Measurements from ENCODE around the gene IFNL2. TPM values are rescaled to one million over a fixed set of nuclear protein-coding genes. Genes with fewer than 3 reads are reported as not detected.

The IFNL2 gene
- total and polyA plus RNA-seq, 9 donors = not detected

- Histone ChIP-seq H3K27ac (no peak overlapping the region), H3K36me3 (no peaks in the 10 kb centered on the region), H3K9me3 (no peaks in the 10 kb centered on the region), H3K4me3 (no peak overlapping the region), H3K4me1 (ENCODE audit: insufficient read depth) (peaks cover 6% of the 10 kb centered on the region), H3K27me3 (no peaks in the 10 kb centered on the region)
- DNase-seq = no peak
- 87 to 97% (median 90%) methylated on average over 5 of the region's 5 CpGs for WGBS, 3 donors
- intact Hi-C loops (cut with DNase I) = no loop called here
- no peak for TF ChIP-seq CTCF (IDR thresholded peaks at IDR 0.05)
- no peak for TF ChIP-seq POLR2A (IDR thresholded peaks at IDR 0.05)
- TF ChIP-seq EP300 (IDR thresholded peaks at IDR 0.05) = no peak
Measured at GRCh38 chr19:39318071-39318470, 49.9 kb downstream of the IFNL2 start.

GRCh38 chr19:39318690-39319089 lies 50.5 kb downstream of the IFNL2 start:
- Histone ChIP-seq H3K4me1 (ENCODE audit: insufficient read depth) (peaks cover 6% of the 10 kb centered on the region), H3K27ac (no peak overlapping the region), H3K4me3 (no peak overlapping the region), H3K27me3 (no peaks in the 10 kb centered on the region), H3K9me3 (no peaks in the 10 kb centered on the region), H3K36me3 (no peaks in the 10 kb centered on the region)
- DNase-seq = no peak
- WGBS, 3 donors = 87 to 91% (median 88%) methylated on average over 4 of the region's 4 CpGs
- TF ChIP-seq POLR2A (IDR thresholded peaks at IDR 0.05) (no peak), EP300 (IDR thresholded peaks at IDR 0.05) (no peak), CTCF (IDR thresholded peaks at IDR 0.05) (no peak)
- intact Hi-C loops (cut with DNase I) = no loop called here

DNA sequence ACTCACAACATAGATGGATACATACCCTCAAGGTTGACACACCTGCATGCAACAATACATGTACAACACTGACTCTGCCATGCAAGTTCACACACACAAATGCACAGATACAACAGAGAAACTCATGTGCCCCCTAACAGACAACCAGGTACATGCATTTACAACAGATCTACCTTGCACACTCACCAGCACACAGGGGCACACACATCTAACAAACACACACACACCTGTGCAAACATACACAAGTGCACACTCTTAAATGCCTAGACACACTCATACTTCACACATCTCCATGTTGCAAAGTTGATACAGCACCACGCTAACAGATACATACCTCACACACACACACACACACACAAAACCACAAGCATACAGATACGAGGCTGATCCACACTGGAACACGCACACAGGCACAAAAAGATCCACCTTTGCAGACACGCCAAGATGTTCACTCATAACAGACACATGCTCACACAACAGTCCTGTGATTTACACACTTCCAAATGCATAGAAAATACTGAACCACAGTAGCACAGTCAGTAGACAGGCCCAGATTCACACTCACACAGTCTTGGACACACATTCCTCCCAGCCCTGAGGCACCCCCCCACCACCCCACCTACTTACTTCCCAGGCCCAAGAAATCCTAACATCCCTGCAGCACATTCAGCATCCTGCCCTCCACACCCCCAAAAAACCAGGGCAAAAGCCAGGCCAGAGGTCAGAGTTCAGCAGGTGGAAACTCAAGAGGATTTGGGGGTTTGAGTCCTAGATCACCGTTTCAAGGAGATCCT lies 51.1 kb downstream of the IFNL2 start:
- WGBS, 3 donors = 72 to 74% (median 74%) methylated on average over 5 of the region's 5 CpGs
- H3K27ac ChIP-seq = no peak overlapping the region
- TF ChIP-seq EP300 (IDR thresholded peaks at IDR 0.05) (no peak), POLR2A (IDR thresholded peaks at IDR 0.05) (no peak), CTCF (IDR thresholded peaks at IDR 0.05) (no peak)
- no peaks in the 10 kb centered on the region for H3K27me3 ChIP-seq
- peaks cover 6% of the 10 kb centered on the region for H3K4me1 ChIP-seq (ENCODE audit: insufficient read depth)
- H3K36me3 ChIP-seq = no peaks in the 10 kb centered on the region
- intact Hi-C loops (cut with DNase I) = no loop called here
- no peak overlapping the region for H3K4me3 ChIP-seq
- no peak for DNase-seq
- H3K9me3 ChIP-seq = no peaks in the 10 kb centered on the region

Other genes starting within 250 kb of the IFNL2 start
- gene FBXO27, start 235.8 kb upstream of the IFNL2 start, total RNA-seq = 10 to 100 TPM in 5 of 7 donors, 1 to 10 TPM in 2; 5.7 to 21.4 (median 19.1) TPM
- gene FBXO27, start 235.8 kb upstream of the IFNL2 start, polyA plus RNA-seq = 10 to 100 TPM in 1 of 2 donors, 1 to 10 TPM in 1; 6.4 to 14.7 TPM
- not detected for gene ACP7, start 184.0 kb upstream of the IFNL2 start, total RNA-seq
- gene ACP7, start 184.0 kb upstream of the IFNL2 start, polyA plus RNA-seq = not detected
- gene PAK4, start 142.6 kb upstream of the IFNL2 start, total RNA-seq = 10 to 100 TPM; 10.4 to 62.2 (median 35.4) TPM
- 10 to 100 TPM; 11.6 to 35.7 TPM for gene PAK4, start 142.6 kb upstream of the IFNL2 start, polyA plus RNA-seq
- gene NCCRP1, start 71.4 kb upstream of the IFNL2 start, total RNA-seq = 1 to 10 TPM in 1 of 7 donors, under 1 TPM in 2, not detected in 4; 0.20 to 4.4 (median 0.22) TPM
- gene NCCRP1, start 71.4 kb upstream of the IFNL2 start, polyA plus RNA-seq = under 1 TPM; 0.05 to 0.15 TPM
- 1 to 10 TPM in 2 of 7 donors, not detected in 5; 1.2 to 2.4 TPM for gene SYCN, start 64.1 kb upstream of the IFNL2 start, total RNA-seq
- not detected for gene SYCN, start 64.1 kb upstream of the IFNL2 start, polyA plus RNA-seq
- not detected for gene IFNL3, start 23.4 kb upstream of the IFNL2 start, total RNA-seq
- not detected for gene IFNL3, start 23.4 kb upstream of the IFNL2 start, polyA plus RNA-seq
- under 1 TPM in 2 of 7 donors, not detected in 5; 0.17 to 0.23 TPM for gene IFNL4, start 19.5 kb upstream of the IFNL2 start, total RNA-seq
- not detected for gene IFNL4, start 19.5 kb upstream of the IFNL2 start, polyA plus RNA-seq
- not detected for gene IFNL1, start 28.0 kb downstream of the IFNL2 start, total RNA-seq
- not detected for gene IFNL1, start 28.0 kb downstream of the IFNL2 start, polyA plus RNA-seq
- gene LRFN1, start 52.5 kb downstream of the IFNL2 start, total RNA-seq = 1 to 10 TPM in 4 of 7 donors, under 1 TPM in 3; 0.12 to 2.2 (median 1.2) TPM
- 1 to 10 TPM in 1 of 2 donors, under 1 TPM in 1; 0.40 to 1.2 TPM for gene LRFN1, start 52.5 kb downstream of the IFNL2 start, polyA plus RNA-seq
- 10 to 100 TPM in 3 of 7 donors, 1 to 10 TPM in 4; 5.6 to 21.9 (median 9.9) TPM for gene GMFG, start 67.6 kb downstream of the IFNL2 start, total RNA-seq
- 10 to 100 TPM; 20.5 to 39.7 TPM for gene GMFG, start 67.6 kb downstream of the IFNL2 start, polyA plus RNA-seq
- 100 to 1,000 TPM in 5 of 7 donors, 10 to 100 TPM in 2; 59.0 to 139 (median 110) TPM for gene SAMD4B, start 74.0 kb downstream of the IFNL2 start, total RNA-seq
- gene SAMD4B, start 74.0 kb downstream of the IFNL2 start, polyA plus RNA-seq = 100 to 1,000 TPM in 1 of 2 donors, 10 to 100 TPM in 1; 64.4 to 119 TPM
- gene PAF1, start 122.7 kb downstream of the IFNL2 start, total RNA-seq = 10 to 100 TPM; 31.0 to 60.2 (median 47.4) TPM
- gene PAF1, start 122.7 kb downstream of the IFNL2 start, polyA plus RNA-seq = 10 to 100 TPM; 52.7 to 78.1 TPM
- 10 to 100 TPM; 27.7 to 62.9 (median 59.9) TPM for gene MED29, start 123.0 kb downstream of the IFNL2 start, total RNA-seq
- 10 to 100 TPM; 43.5 to 48.8 TPM for gene MED29, start 123.0 kb downstream of the IFNL2 start, polyA plus RNA-seq
- 100 to 1,000 TPM in 6 of 7 donors, 10 to 100 TPM in 1; 78.1 to 995 (median 152) TPM for gene ZFP36, start 138.5 kb downstream of the IFNL2 start, total RNA-seq
- 100 to 1,000 TPM; 204 to 320 TPM for gene ZFP36, start 138.5 kb downstream of the IFNL2 start, polyA plus RNA-seq
- 10 to 100 TPM in 6 of 7 donors, 1 to 10 TPM in 1; 8.6 to 68.0 (median 33.9) TPM for gene PLEKHG2, start 144.3 kb downstream of the IFNL2 start, total RNA-seq
- gene PLEKHG2, start 144.3 kb downstream of the IFNL2 start, polyA plus RNA-seq = 10 to 100 TPM; 12.9 to 23.0 TPM
- gene RPS16, start 167.6 kb downstream of the IFNL2 start, total RNA-seq = 1,000 to 10,000 TPM; 3,321 to 5,287 (median 4,531) TPM
- 1,000 to 10,000 TPM; 2,348 to 7,403 TPM for gene RPS16, start 167.6 kb downstream of the IFNL2 start, polyA plus RNA-seq
- gene SUPT5H, start 177.2 kb downstream of the IFNL2 start, total RNA-seq = 100 to 1,000 TPM in 4 of 7 donors, 10 to 100 TPM in 3; 51.4 to 127 (median 101) TPM
- gene SUPT5H, start 177.2 kb downstream of the IFNL2 start, polyA plus RNA-seq = 100 to 1,000 TPM in 1 of 2 donors, 10 to 100 TPM in 1; 98.8 to 163 TPM
- gene TIMM50, start 212.4 kb downstream of the IFNL2 start, total RNA-seq = 10 to 100 TPM; 31.5 to 59.9 (median 51.4) TPM
- gene TIMM50, start 212.4 kb downstream of the IFNL2 start, polyA plus RNA-seq = 10 to 100 TPM; 41.2 to 48.3 TPM
- gene DLL3, start 230.6 kb downstream of the IFNL2 start, total RNA-seq = under 1 TPM in 3 of 7 donors, not detected in 4; 0.10 to 0.33 (median 0.24) TPM
- gene DLL3, start 230.6 kb downstream of the IFNL2 start, polyA plus RNA-seq = under 1 TPM; 0.10 to 0.22 TPM
- under 1 TPM in 1 of 7 donors, not detected in 6; 0.27 TPM for gene SELENOV, start 246.7 kb downstream of the IFNL2 start, total RNA-seq
- gene SELENOV, start 246.7 kb downstream of the IFNL2 start, polyA plus RNA-seq = under 1 TPM in 1 of 2 donors, not detected in 1; 0.39 TPM